ENCODE results near the gene TM9SF2.

- TF ChIP-seq, protein P1, sequence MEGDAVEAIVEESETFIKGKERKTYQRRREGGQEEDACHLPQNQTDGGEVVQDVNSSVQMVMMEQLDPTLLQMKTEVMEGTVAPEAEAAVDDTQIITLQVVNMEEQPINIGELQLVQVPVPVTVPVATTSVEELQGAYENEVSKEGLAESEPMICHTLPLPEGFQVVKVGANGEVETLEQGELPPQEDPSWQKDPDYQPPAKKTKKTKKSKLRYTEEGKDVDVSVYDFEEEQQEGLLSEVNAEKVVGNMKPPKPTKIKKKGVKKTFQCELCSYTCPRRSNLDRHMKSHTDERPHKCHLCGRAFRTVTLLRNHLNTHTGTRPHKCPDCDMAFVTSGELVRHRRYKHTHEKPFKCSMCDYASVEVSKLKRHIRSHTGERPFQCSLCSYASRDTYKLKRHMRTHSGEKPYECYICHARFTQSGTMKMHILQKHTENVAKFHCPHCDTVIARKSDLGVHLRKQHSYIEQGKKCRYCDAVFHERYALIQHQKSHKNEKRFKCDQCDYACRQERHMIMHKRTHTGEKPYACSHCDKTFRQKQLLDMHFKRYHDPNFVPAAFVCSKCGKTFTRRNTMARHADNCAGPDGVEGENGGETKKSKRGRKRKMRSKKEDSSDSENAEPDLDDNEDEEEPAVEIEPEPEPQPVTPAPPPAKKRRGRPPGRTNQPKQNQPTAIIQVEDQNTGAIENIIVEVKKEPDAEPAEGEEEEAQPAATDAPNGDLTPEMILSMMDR (IDR thresholded peaks at IDR 0.05) = no peak
- TF ChIP-seq POLR2A (IDR thresholded peaks at IDR 0.05) = no peak
Observed at GRCh38 chr13:99481366-99481765, 19.9 kb upstream of the TM9SF2 start.

Data from thyroid gland (tissue), 4 donors.